ENCODE data around the gene ZNF835. TPM values are rescaled to one million over a fixed set of nuclear protein-coding genes. Genes with fewer than 3 reads are reported as not detected.

The ZNF835 gene
- total RNA-seq, 6 experiments from 2014 or later: not detected

GRCh38 chr19:56707821-56708220 is 36.3 kb upstream of the ZNF835 start:
- TF ChIP-seq CTCF (IDR thresholded peaks at IDR 0.05): no peak
- Mint-ChIP-seq H3K27me3 (ENCODE audit: insufficient read depth) (no peaks in the 10 kb centered on the region), H3K27ac (no peak overlapping the region), H3K9me3 (peaks cover 64% of the 10 kb centered on the region), H3K36me3 (ENCODE audit: low read depth) (no peaks in the 10 kb centered on the region; the same call in 1 of the 2 replicates), H3K4me1 (ENCODE audit: low read depth) (no peaks in the 10 kb centered on the region), H3K4me3 (no peak overlapping the region)
- DNase-seq: no peak

GRCh38 chr19:56705939-56706338 is 34.4 kb upstream of the ZNF835 start:
- Mint-ChIP-seq H3K4me3 (no peak overlapping the region), H3K27me3 (ENCODE audit: insufficient read depth) (no peaks in the 10 kb centered on the region), H3K36me3 (ENCODE audit: low read depth) (no peaks in the 10 kb centered on the region; the same call in 1 of the 2 replicates), H3K4me1 (ENCODE audit: low read depth) (no peaks in the 10 kb centered on the region), H3K9me3 (peaks cover 59% of the 10 kb centered on the region), H3K27ac (no peak overlapping the region)
- no peak for DNase-seq
- TF ChIP-seq CTCF (IDR thresholded peaks at IDR 0.05): no peak

GRCh38 chr19:56701895-56702294 is 30.3 kb upstream of the ZNF835 start:
- peaks cover 3% of the 10 kb centered on the region for H3K36me3 Mint-ChIP-seq (ENCODE audit: low read depth)
- H3K27ac Mint-ChIP-seq: no peak overlapping the region
- no peaks in the 10 kb centered on the region for H3K27me3 Mint-ChIP-seq (ENCODE audit: insufficient read depth)
- H3K4me3 Mint-ChIP-seq: no peak overlapping the region
- DNase-seq: no peak
- no peak for TF ChIP-seq CTCF (IDR thresholded peaks at IDR 0.05)
- H3K4me1 Mint-ChIP-seq (ENCODE audit: low read depth): no peaks in the 10 kb centered on the region
- peaks cover 69% of the 10 kb centered on the region for H3K9me3 Mint-ChIP-seq

- Mint-ChIP-seq H3K36me3 (ENCODE audit: low read depth) (peaks cover 3% of the 10 kb centered on the region), H3K4me3 (no peak overlapping the region), H3K27ac (no peak overlapping the region), H3K4me1 (ENCODE audit: low read depth) (no peaks in the 10 kb centered on the region), H3K9me3 (peaks cover 58% of the 10 kb centered on the region), H3K27me3 (ENCODE audit: insufficient read depth) (no peaks in the 10 kb centered on the region)
- no peak for DNase-seq
- no peak for TF ChIP-seq CTCF (IDR thresholded peaks at IDR 0.05)
Measured at GRCh38 chr19:56699552-56699951, 28.0 kb upstream of the ZNF835 start.

GRCh38 chr19:56692206-56692895 is 20.8 kb upstream of the ZNF835 start:
- H3K9me3 Mint-ChIP-seq: peaks cover 36% of the 10 kb centered on the region
- H3K27ac Mint-ChIP-seq: no peak overlapping the region
- H3K36me3 Mint-ChIP-seq (ENCODE audit: low read depth): no peaks in the 10 kb centered on the region
- H3K4me3 Mint-ChIP-seq: no peak overlapping the region
- TF ChIP-seq CTCF (IDR thresholded peaks at IDR 0.05): no peak
- no peaks in the 10 kb centered on the region for H3K4me1 Mint-ChIP-seq (ENCODE audit: low read depth)
- H3K27me3 Mint-ChIP-seq (ENCODE audit: insufficient read depth): no peaks in the 10 kb centered on the region
- no peak for DNase-seq
